HEK293 (cell line): ENCODE measurements around the gene TTC23.

ENCODE experiments used
- CTCF ChIA-PET: fragments of 350-600 bp; formaldehyde crosslinking; extraction: SDS; loops from one replicate; lab custom pipeline; 2021; ENCODE audit warnings: antibody characterized with exemption; lab: Yijun Ruan, JAX
- POLR2A ChIA-PET: fragments of 300-600 bp; formaldehyde crosslinking; extraction: SDS; loops from one replicate; lab custom pipeline; 2020; ENCODE audit warnings: antibody characterized with exemption, inconsistent platforms; lab: Yijun Ruan, JAX
- H3K27ac ChIP-seq: fragments of 200-500 bp; sonication (Bioruptor generic); 2 replicates; pipeline ENCODE4 v1.5.1; 2014; ENCODE audit warnings: low read depth, low read length, control low read depth, inconsistent platforms; ENCODE audit errors: extremely low read depth
- H3K36me3 ChIP-seq, 2 experiments: fragments of 200-500 bp in 1 of 2; sonication (Bioruptor generic) in 1 of 2; 1 replicate in 1 of 2; 2 replicates in 1 of 2; pipeline ENCODE4 v1.5.1; 2014 to 2017; ENCODE audit warnings: inconsistent platforms in 2 of 2, low read length in 2 of 2; ENCODE audit not compliant: control insufficient read depth in 2 of 2, insufficient read depth in 1 of 2
- H3K4me1 ChIP-seq: fragments of 200-500 bp; sonication (Bioruptor generic); 2 replicates; pipeline ENCODE4 v1.5.1; 2014; ENCODE audit warnings: mild to moderate bottlenecking, low read length, inconsistent platforms; ENCODE audit not compliant: control insufficient read depth, insufficient read depth
- H3K4me3 ChIP-seq: 2 replicates; pipeline ENCODE4 v1.5.1; 2011; ENCODE audit warnings: low read depth, mild to moderate bottlenecking, control low read depth, low read length, moderate library complexity
- H3K9me3 ChIP-seq: fragments of 200-500 bp; sonication (Bioruptor generic); 2 replicates; pipeline ENCODE4 v1.5.1; 2014; ENCODE audit warnings: low read depth, low read length, inconsistent platforms; ENCODE audit not compliant: control insufficient read depth, insufficient read depth
- GLIS2 ChIP-seq: fragments of 450-650 bp; formaldehyde crosslinking; IDR thresholded peaks from 2 replicates; pipeline ENCODE4 v1.5.1; 2016; ENCODE audit warnings: missing biosample characterization, missing genetic modification characterization
- KLF9 ChIP-seq: fragments of 450-650 bp; formaldehyde crosslinking; IDR thresholded peaks from 2 replicates; pipeline ENCODE4 v1.5.1; 2016; ENCODE audit warnings: missing biosample characterization, missing genetic modification characterization, low read depth
- OVOL3 ChIP-seq: fragments of 450-650 bp; formaldehyde crosslinking; IDR thresholded peaks from 2 replicates; pipeline ENCODE4 v1.5.1; 2016; ENCODE audit warnings: missing biosample characterization, missing genetic modification characterization
- SCRT2 ChIP-seq: fragments of 450-650 bp; formaldehyde crosslinking; IDR thresholded peaks from 2 replicates; pipeline ENCODE4 v1.5.1; 2016; ENCODE audit warnings: missing biosample characterization, missing genetic modification characterization
- WT1 ChIP-seq: fragments of 450-650 bp; formaldehyde crosslinking; IDR thresholded peaks from 2 replicates; pipeline ENCODE4 v1.5.1; 2016; ENCODE audit warnings: missing biosample characterization, missing genetic modification characterization
- ZBTB21 ChIP-seq: fragments of 450-650 bp; formaldehyde crosslinking; IDR thresholded peaks from 2 replicates; pipeline ENCODE4 v1.5.1; 2017; ENCODE audit warnings: missing biosample characterization, missing genetic modification characterization
- ZBTB48 ChIP-seq: fragments of 450-650 bp; formaldehyde crosslinking; IDR thresholded peaks from 2 replicates; pipeline ENCODE4 v1.5.1; 2016; ENCODE audit warnings: missing biosample characterization, missing genetic modification characterization
- ZBTB8A ChIP-seq: fragments of 450-650 bp; formaldehyde crosslinking; IDR thresholded peaks from 2 replicates; pipeline ENCODE4 v1.5.1; 2016; ENCODE audit warnings: missing biosample characterization, missing genetic modification characterization
- ZNF132 ChIP-seq: fragments of 450-650 bp; formaldehyde crosslinking; IDR thresholded peaks from 2 replicates; pipeline ENCODE4 v1.5.1; 2017; ENCODE audit warnings: missing biosample characterization, missing genetic modification characterization, borderline replicate concordance
- ZNF157 ChIP-seq: fragments of 450-650 bp; formaldehyde crosslinking; IDR thresholded peaks from 2 replicates; pipeline ENCODE4 v1.5.1; 2016; ENCODE audit warnings: missing biosample characterization, missing genetic modification characterization
- ZNF175 ChIP-seq: fragments of 450-650 bp; formaldehyde crosslinking; IDR thresholded peaks from 2 replicates; pipeline ENCODE4 v1.5.1; 2016; ENCODE audit warnings: missing biosample characterization, missing genetic modification characterization
- ZNF510 ChIP-seq: fragments of 450-650 bp; formaldehyde crosslinking; IDR thresholded peaks from 2 replicates; pipeline ENCODE4 v1.5.1; 2018; ENCODE audit warnings: mild to moderate bottlenecking, missing genetic modification characterization, missing biosample characterization; ENCODE audit not compliant: insufficient replicate concordance
- ZNF600 ChIP-seq: fragments of 450-650 bp; formaldehyde crosslinking; IDR thresholded peaks from 2 replicates; pipeline ENCODE4 v1.5.1; 2016; ENCODE audit warnings: missing biosample characterization, missing genetic modification characterization
- ZNF610 ChIP-seq: fragments of 450-650 bp; formaldehyde crosslinking; IDR thresholded peaks from 2 replicates; pipeline ENCODE4 v1.5.1; 2016; ENCODE audit warnings: missing biosample characterization, missing genetic modification characterization, borderline replicate concordance
- ZNF626 ChIP-seq: fragments of 450-650 bp; sonication (Bioruptor Pico); formaldehyde crosslinking; IDR thresholded peaks from 2 replicates; pipeline ENCODE4 v1.5.1; 2018; ENCODE audit warnings: missing biosample characterization, missing genetic modification characterization, inconsistent platforms
- TF ChIP-seq, protein P1 (sequence below): fragments of 450-650 bp; formaldehyde crosslinking; IDR thresholded peaks from 2 replicates; pipeline ENCODE4 v1.5.1; 2016; ENCODE audit warnings: missing biosample characterization, missing genetic modification characterization
- TF ChIP-seq, protein P2 (sequence below): fragments of 450-650 bp; formaldehyde crosslinking; IDR thresholded peaks from 2 replicates; pipeline ENCODE4 v1.5.1; 2016; ENCODE audit warnings: missing biosample characterization, missing genetic modification characterization
- TF ChIP-seq, protein P3 (sequence below): sonication (generic); formaldehyde crosslinking; IDR thresholded peaks from 2 replicates; pipeline ENCODE4 v1.8.1; 2022; ENCODE audit warnings: mild to moderate bottlenecking, moderate library complexity, missing genetic modification reagents

TTC23 gene

DNA sequence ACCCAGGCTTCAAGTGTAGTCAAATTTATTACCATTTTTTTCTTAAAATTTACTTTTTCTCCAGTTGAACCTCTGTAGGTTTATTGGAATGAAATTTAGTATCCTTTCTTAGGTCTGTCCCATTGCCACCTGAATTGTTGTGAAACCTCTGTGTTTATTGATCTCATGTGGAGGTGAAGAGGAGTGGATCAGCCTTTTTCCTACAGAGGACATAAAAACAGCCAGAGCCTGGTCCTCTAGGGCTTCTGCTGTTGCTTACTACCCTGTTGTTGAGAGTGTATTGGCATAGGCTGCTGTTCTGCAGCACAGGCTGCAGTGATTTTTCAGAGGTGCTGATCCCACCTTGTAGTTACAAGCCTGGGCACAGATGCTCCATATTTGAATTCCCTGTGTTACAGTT, 46.5 kb upstream of the TTC23 start:
- TF ChIP-seq, protein P1, sequence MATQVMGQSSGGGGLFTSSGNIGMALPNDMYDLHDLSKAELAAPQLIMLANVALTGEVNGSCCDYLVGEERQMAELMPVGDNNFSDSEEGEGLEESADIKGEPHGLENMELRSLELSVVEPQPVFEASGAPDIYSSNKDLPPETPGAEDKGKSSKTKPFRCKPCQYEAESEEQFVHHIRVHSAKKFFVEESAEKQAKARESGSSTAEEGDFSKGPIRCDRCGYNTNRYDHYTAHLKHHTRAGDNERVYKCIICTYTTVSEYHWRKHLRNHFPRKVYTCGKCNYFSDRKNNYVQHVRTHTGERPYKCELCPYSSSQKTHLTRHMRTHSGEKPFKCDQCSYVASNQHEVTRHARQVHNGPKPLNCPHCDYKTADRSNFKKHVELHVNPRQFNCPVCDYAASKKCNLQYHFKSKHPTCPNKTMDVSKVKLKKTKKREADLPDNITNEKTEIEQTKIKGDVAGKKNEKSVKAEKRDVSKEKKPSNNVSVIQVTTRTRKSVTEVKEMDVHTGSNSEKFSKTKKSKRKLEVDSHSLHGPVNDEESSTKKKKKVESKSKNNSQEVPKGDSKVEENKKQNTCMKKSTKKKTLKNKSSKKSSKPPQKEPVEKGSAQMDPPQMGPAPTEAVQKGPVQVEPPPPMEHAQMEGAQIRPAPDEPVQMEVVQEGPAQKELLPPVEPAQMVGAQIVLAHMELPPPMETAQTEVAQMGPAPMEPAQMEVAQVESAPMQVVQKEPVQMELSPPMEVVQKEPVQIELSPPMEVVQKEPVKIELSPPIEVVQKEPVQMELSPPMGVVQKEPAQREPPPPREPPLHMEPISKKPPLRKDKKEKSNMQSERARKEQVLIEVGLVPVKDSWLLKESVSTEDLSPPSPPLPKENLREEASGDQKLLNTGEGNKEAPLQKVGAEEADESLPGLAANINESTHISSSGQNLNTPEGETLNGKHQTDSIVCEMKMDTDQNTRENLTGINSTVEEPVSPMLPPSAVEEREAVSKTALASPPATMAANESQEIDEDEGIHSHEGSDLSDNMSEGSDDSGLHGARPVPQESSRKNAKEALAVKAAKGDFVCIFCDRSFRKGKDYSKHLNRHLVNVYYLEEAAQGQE (tag by site-specific recombination) = no peak
- Histone ChIP-seq H3K27ac (no peak overlapping the region), H3K36me3 (peaks cover 3 to 7% of the 10 kb centered on the region in 2 experiments), H3K9me3 (no peaks in the 10 kb centered on the region), H3K4me3 (no peak overlapping the region), H3K4me1 (no peaks in the 10 kb centered on the region)
- ChIA-PET POLR2A (no interaction called here), CTCF (interaction anchor here (0.9 to 4.2 kb wide), 3 partner anchors 9 to 409 kb away, joined by 3 to 23 read pairs (median 17); no protein-coding TSS in a partner anchor)

DNA sequence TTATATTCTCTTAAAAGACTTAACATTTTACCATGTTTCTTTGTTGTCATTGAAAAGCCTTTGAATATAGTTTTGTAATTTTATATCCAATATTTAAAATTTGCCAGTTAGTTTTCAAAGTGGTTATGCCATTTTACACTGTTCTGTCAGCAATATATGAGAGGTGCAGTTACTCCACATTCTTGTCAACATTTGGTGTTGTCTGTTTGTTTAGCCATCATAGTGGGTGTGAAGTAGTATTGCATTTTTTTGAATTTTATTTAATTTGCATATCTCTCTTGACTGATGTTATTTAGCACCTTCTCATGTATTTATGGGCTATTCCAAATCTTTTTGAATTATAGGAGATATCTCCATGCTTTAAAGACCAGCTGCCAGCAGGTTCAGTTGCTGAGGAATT, 42.3 kb upstream of the TTC23 start:
- TF ChIP-seq ZNF610 (tag by site-specific recombination) = no peak
- TF ChIP-seq ZBTB21 = no peak
- TF ChIP-seq GLIS2 = no peak
- TF ChIP-seq ZNF626 (tag by site-specific recombination) = no peak
- no peak for TF ChIP-seq SCRT2 (tag by site-specific recombination)
- no peak for TF ChIP-seq OVOL3 (tag by site-specific recombination)
- no peak for TF ChIP-seq WT1 (tag by site-specific recombination)
- TF ChIP-seq, protein P2, sequence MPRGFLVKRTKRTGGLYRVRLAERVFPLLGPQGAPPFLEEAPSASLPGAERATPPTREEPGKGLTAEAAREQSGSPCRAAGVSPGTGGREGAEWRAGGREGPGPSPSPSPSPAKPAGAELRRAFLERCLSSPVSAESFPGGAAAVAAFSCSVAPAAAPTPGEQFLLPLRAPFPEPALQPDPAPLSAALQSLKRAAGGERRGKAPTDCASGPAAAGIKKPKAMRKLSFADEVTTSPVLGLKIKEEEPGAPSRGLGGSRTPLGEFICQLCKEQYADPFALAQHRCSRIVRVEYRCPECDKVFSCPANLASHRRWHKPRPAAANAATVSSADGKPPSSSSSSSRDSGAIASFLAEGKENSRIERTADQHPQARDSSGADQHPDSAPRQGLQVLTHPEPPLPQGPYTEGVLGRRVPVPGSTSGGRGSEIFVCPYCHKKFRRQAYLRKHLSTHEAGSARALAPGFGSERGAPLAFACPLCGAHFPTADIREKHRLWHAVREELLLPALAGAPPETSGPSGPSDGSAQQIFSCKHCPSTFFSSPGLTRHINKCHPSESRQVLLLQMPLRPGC (tag by site-specific recombination) = no peak
- TF ChIP-seq ZNF510 (tag by site-specific recombination) = no peak
- no peak for TF ChIP-seq ZNF157
- no peak for TF ChIP-seq ZNF600 (tag by site-specific recombination)
- TF ChIP-seq ZBTB48 = no peak
- no peak for TF ChIP-seq ZBTB8A (tag by site-specific recombination)
- TF ChIP-seq ZNF132 (tag by site-specific recombination) = no peak
- TF ChIP-seq ZNF175 (tag by site-specific recombination) = no peak
- TF ChIP-seq, protein P3, sequence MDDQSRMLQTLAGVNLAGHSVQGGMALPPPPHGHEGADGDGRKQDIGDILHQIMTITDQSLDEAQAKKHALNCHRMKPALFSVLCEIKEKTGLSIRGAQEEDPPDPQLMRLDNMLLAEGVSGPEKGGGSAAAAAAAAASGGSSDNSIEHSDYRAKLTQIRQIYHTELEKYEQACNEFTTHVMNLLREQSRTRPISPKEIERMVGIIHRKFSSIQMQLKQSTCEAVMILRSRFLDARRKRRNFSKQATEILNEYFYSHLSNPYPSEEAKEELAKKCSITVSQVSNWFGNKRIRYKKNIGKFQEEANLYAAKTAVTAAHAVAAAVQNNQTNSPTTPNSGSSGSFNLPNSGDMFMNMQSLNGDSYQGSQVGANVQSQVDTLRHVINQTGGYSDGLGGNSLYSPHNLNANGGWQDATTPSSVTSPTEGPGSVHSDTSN (CRISPR knock-in tag) = no peak
- TF ChIP-seq KLF9 (tag by site-specific recombination) = no peak
- no peaks in the 10 kb centered on the region for H3K4me1 ChIP-seq
- H3K4me3 ChIP-seq = no peak overlapping the region
- POLR2A ChIA-PET = no interaction called here
- no peak overlapping the region for H3K27ac ChIP-seq
- no peaks in the 10 kb centered on the region for H3K9me3 ChIP-seq
- H3K36me3 ChIP-seq = peaks cover 7 to 8% of the 10 kb centered on the region in 2 experiments
- CTCF ChIA-PET = interaction anchor here (1.3 to 1.6 kb wide), 2 partner anchors 20 to 412 kb away, joined by 7 to 10 read pairs; no protein-coding TSS in a partner anchor
